HL-60 (cell line): Measurements from ENCODE around the gene PREB.
A peak's percentile ranks its signal among the peaks of the same experiment; 100 is the strongest.

Experiments
- DNase-seq, 2 experiments: peaks; one replicate each; pipeline ENCODE4 v3.0.0-alpha.2; 2010 to 2020; ENCODE audit warnings: low read depth in 1 of 2, low spot score in 1 of 2
- H3K27ac ChIP-seq: fragments of 250-450 bp; sonication (Bioruptor Pico); replicated peaks from 2 replicates; pipeline ENCODE4 v1.5.1; 2020; ENCODE audit warnings: mild to moderate bottlenecking, moderate library complexity
- H3K27me3 ChIP-seq: fragments of 250-450 bp; sonication (Bioruptor Pico); 2 replicates; pipeline ENCODE4 v1.5.1; 2021; ENCODE audit warnings: mild to moderate bottlenecking, moderate library complexity; ENCODE audit not compliant: insufficient read depth, poor library complexity, severe bottlenecking
- H3K4me3 ChIP-seq: replicated peaks from 2 replicates; pipeline ENCODE4 v1.5.1; 2011; ENCODE audit warnings: mild to moderate bottlenecking, control low read depth, low read length; ENCODE audit not compliant: insufficient read depth
- CTCF ChIP-seq: IDR thresholded peaks from one replicate; pipeline ENCODE4 v1.5.1; 2011; ENCODE audit warnings: low read length, control low read depth, inconsistent platforms; ENCODE audit not compliant: insufficient read depth
- GABPA ChIP-seq: IDR thresholded peaks from 2 replicates; pipeline ENCODE4 v1.6.1; 2012; ENCODE audit warnings: low read depth
- POLR2AphosphoS5 ChIP-seq: IDR thresholded peaks from 2 replicates; pipeline ENCODE4 v1.6.1; 2012; ENCODE audit warnings: low read depth
- REST ChIP-seq: IDR thresholded peaks from 2 replicates; pipeline ENCODE4 v1.6.1; 2012; ENCODE audit warnings: low read depth; ENCODE audit not compliant: insufficient replicate concordance
- SPI1 ChIP-seq: IDR thresholded peaks from 2 replicates; pipeline ENCODE4 v1.6.1; 2012; ENCODE audit warnings: low read depth, mild to moderate bottlenecking, borderline replicate concordance
- long read RNA-seq: library from polyadenylated mRNA; unstranded; transcript quantifications from one replicate; pipeline ENCODE4 v2.0.0, GENCODE V29; 2020

The PREB gene
- long read RNA-seq, transcript PREB-208 (6 exons, 3,057 nt): minor isoform, 8 of 492 reads
- long read RNA-seq, transcript PREB-201 (9 exons, 2,166 nt): major isoform, 420 of 492 reads
- long read RNA-seq, partial matches to known transcripts: 29 of 492 reads
- long read RNA-seq, other reads (novel, unspliced or antisense): 35 of 492 reads

- peak; percentile 2 for TF ChIP-seq CTCF
- TF ChIP-seq GABPA: no peak
- TF ChIP-seq POLR2AphosphoS5: peak; percentile 76; the same call in 1 of the 2 replicates
- TF ChIP-seq SPI1: peak; percentile 9; the same call in 1 of the 2 replicates
- TF ChIP-seq REST: no peak
- DNase-seq: peak; percentile 87 to 96
- no peaks in the 10 kb centered on the region for H3K27me3 ChIP-seq
- peak within 1 kb of the TSS; percentile 95 for H3K4me3 ChIP-seq
- peak within 1 kb of the TSS; percentile 71 for H3K27ac ChIP-seq
Observed at GRCh38 chr2:27133905-27134780, at the start of gene PREB. Gene PREB (minus strand): TSS chr2:27134636. CDS start chr2:27134421, 215 bp downstream.

GRCh38 chr2:27184115-27184514 lies 49.7 kb upstream of the PREB start:
- DNase-seq: peak in 1 of 2 experiments; percentile 40
- Histone ChIP-seq H3K4me3 (no peak overlapping the region), H3K27me3 (no peaks in the 10 kb centered on the region), H3K27ac (peak overlapping the region; percentile 19; the same call in 1 of the 2 replicates)
- no peak for TF ChIP-seq CTCF

- Histone ChIP-seq H3K4me3 (no peak overlapping the region), H3K27ac (no peak overlapping the region), H3K27me3 (no peaks in the 10 kb centered on the region)
- TF ChIP-seq CTCF (no peak), GABPA (no peak), POLR2AphosphoS5 (no peak), REST (no peak), SPI1 (no peak)
- no peak for DNase-seq
Observed at GRCh38 chr2:27182346-27182745, 47.9 kb upstream of the PREB start.
